Vagina (tissue), 2 donors: ENCODE measurements around the gene COX8A. TPM values are rescaled to one million over a fixed set of nuclear protein-coding genes. Genes with fewer than 3 reads are reported as not detected.

ENCODE experiments used
- DNase-seq, 2 donors: peaks; one replicate each; pipeline ENCODE4 v3.0.0-alpha.2; 2017; ENCODE audit errors: extremely low spot score in 2 of 2
- H3K27ac ChIP-seq: fragments of 200-600 bp; sonication (generic); one replicate; pipeline ENCODE4 v1.5.1; 2019
- H3K27me3 ChIP-seq: fragments of 200-600 bp; sonication (generic); one replicate; pipeline ENCODE4 v1.5.1; 2019
- H3K36me3 ChIP-seq, 2 donors: fragments of 200-600 bp; sonication (generic); one replicate each; pipeline ENCODE4 v1.5.1; 2017 to 2019
- H3K4me1 ChIP-seq: fragments of 200-600 bp; sonication (generic); one replicate; pipeline ENCODE4 v1.5.1; 2019
- H3K4me3 ChIP-seq, 2 donors: fragments of 200-600 bp; sonication (generic); 1 replicate in 1 of 2; 2 replicates in 1 of 2; pipeline ENCODE4 v1.5.1; 2016 to 2019
- H3K9me3 ChIP-seq: fragments of 200-600 bp; sonication (generic); one replicate; pipeline ENCODE4 v1.5.1; 2019
- CTCF ChIP-seq, 3 experiments: fragments of 450-650 bp in 2 of 3; fragments of 200-600 bp in 1 of 3; sonication (generic) in 1 of 3; IDR thresholded peaks; one replicate each; pipeline ENCODE4 v1.5.1; 2017 to 2019; ENCODE audit warnings: antibody characterized with exemption in 3 of 3, mild to moderate bottlenecking in 2 of 3, moderate library complexity in 2 of 3
- POLR2A ChIP-seq, 2 donors: fragments of 450-650 bp; IDR thresholded peaks; one replicate each; pipeline ENCODE4 v1.6.1; 2017; ENCODE audit warnings: antibody characterized with exemption in 2 of 2, mild to moderate bottlenecking in 2 of 2, moderate library complexity in 2 of 2
- POLR2AphosphoS5 ChIP-seq, 2 donors: sonication (generic); formaldehyde crosslinking; IDR thresholded peaks; one replicate each; pipeline ENCODE4 v1.9.0; 2017; ENCODE audit warnings: antibody characterized with exemption in 2 of 2, mild to moderate bottlenecking in 2 of 2, low read depth in 1 of 2; ENCODE audit not compliant: insufficient read depth in 1 of 2
- intact Hi-C: fragments of 100-400 bp; cut with DNase I; formaldehyde crosslinking; loops from one replicate; pipeline ENCODE4 v1.15.1; 2023
- total RNA-seq: library from RNA; depleted of rRNA; stranded (reverse); fragments of >200 nt; gene quantifications from one replicate; pipeline ENCODE4 v1.2.3, GENCODE V29; 2016

COX8A gene
- total RNA-seq, 1 donor from 2014 or later: 383 TPM

- H3K4me1 ChIP-seq: peaks cover 33% of the 10 kb centered on the region
- H3K4me3 ChIP-seq: no peak overlapping the region
- no peak for DNase-seq
- H3K9me3 ChIP-seq: no peaks in the 10 kb centered on the region
- H3K27ac ChIP-seq: no peak overlapping the region
- TF ChIP-seq POLR2A (IDR thresholded peaks at IDR 0.05): no peak
- TF ChIP-seq CTCF (IDR thresholded peaks at IDR 0.05): no peak
- H3K36me3 ChIP-seq: no peaks in the 10 kb centered on the region
- no peaks in the 10 kb centered on the region for H3K27me3 ChIP-seq
- intact Hi-C loops: loop anchor here (10.0 kb wide), 1 partner anchor 177 kb away; the partner anchor contains the start of gene ZFTA
Observed at GRCh38 chr11:63941901-63942300, 32.5 kb upstream of the COX8A start.

GRCh38 chr11:63942803-63943202 lies 31.6 kb upstream of the COX8A start:
- intact Hi-C loops: loop anchor here (10.0 kb wide), 1 partner anchor 178 kb away; the partner anchor contains the start of gene ZFTA
- Histone ChIP-seq H3K9me3 (no peaks in the 10 kb centered on the region), H3K36me3 (no peaks in the 10 kb centered on the region), H3K4me3 (no peak overlapping the region), H3K27me3 (no peaks in the 10 kb centered on the region), H3K27ac (no peak overlapping the region), H3K4me1 (peaks cover 33% of the 10 kb centered on the region)
- no peak for TF ChIP-seq POLR2A (IDR thresholded peaks at IDR 0.05)
- no peak for TF ChIP-seq POLR2AphosphoS5 (IDR thresholded peaks at IDR 0.05; ENCODE audit: insufficient read depth in 1 of 2, low read depth in 1 of 2)
- no peak for TF ChIP-seq CTCF (IDR thresholded peaks at IDR 0.05)
- no peak for DNase-seq

GRCh38 chr11:63944987-63945386 lies 29.4 kb upstream of the COX8A start:
- Histone ChIP-seq H3K9me3 (no peaks in the 10 kb centered on the region), H3K4me3 (no peak overlapping the region), H3K36me3 (no peaks in the 10 kb centered on the region), H3K27me3 (no peaks in the 10 kb centered on the region), H3K4me1 (peaks cover 19% of the 10 kb centered on the region), H3K27ac (peak overlapping the region; percentile 55)
- DNase-seq: no peak
- intact Hi-C loops: loop anchor here (2.0 to 10.0 kb wide), 2 partner anchors 108 to 180 kb away; partner anchors contain the start of gene ZFTA
- TF ChIP-seq CTCF (IDR thresholded peaks at IDR 0.05): no peak
- no peak for TF ChIP-seq POLR2AphosphoS5 (IDR thresholded peaks at IDR 0.05; ENCODE audit: insufficient read depth in 1 of 2, low read depth in 1 of 2)
- no peak for TF ChIP-seq POLR2A (IDR thresholded peaks at IDR 0.05)

GRCh38 chr11:63945477-63946163 lies 28.8 kb upstream of the COX8A start:
- H3K27me3 ChIP-seq: no peaks in the 10 kb centered on the region
- TF ChIP-seq CTCF (IDR thresholded peaks at IDR 0.05) (peak; percentile 70 to 89 (median 87)), POLR2A (IDR thresholded peaks at IDR 0.05) (no peak), POLR2AphosphoS5 (IDR thresholded peaks at IDR 0.05; ENCODE audit: insufficient read depth in 1 of 2, low read depth in 1 of 2) (peak in 1 of 2 donors; percentile 60)
- intact Hi-C loops: loop anchor here (2.0 to 10.0 kb wide), 2 partner anchors 109 to 181 kb away; partner anchors contain the start of gene ZFTA
- no peak overlapping the region for H3K4me3 ChIP-seq
- peak overlapping the region; percentile 55 for H3K27ac ChIP-seq
- H3K4me1 ChIP-seq: peaks cover 13% of the 10 kb centered on the region
- no peaks in the 10 kb centered on the region for H3K9me3 ChIP-seq
- no peaks in the 10 kb centered on the region for H3K36me3 ChIP-seq
- no peak for DNase-seq
